Erythroblast (primary cell): Measurements from ENCODE around the gene MAPRE3.
"Not testable (repeated sequence)": the region's sequence is repeated elsewhere in the genome, so short reads cannot be mapped to it uniquely, and the experiment has no call there.

Experiments used
- DNase-seq, 2 experiments: peaks; one replicate each; lab custom pipeline; 2025; lab: John Stamatoyannopoulos, UW
- GATA1 ChIP-seq: IDR thresholded peaks from 2 replicates; pipeline ENCODE4 v1.6.1; 2011; ENCODE audit warnings: low read depth, mild to moderate bottlenecking, control low read depth, low read length, moderate library complexity
- POLR2A ChIP-seq: IDR thresholded peaks from 2 replicates; pipeline ENCODE4 v1.6.1; 2011; ENCODE audit warnings: mild to moderate bottlenecking, low read length

MAPRE3 gene

DNA sequence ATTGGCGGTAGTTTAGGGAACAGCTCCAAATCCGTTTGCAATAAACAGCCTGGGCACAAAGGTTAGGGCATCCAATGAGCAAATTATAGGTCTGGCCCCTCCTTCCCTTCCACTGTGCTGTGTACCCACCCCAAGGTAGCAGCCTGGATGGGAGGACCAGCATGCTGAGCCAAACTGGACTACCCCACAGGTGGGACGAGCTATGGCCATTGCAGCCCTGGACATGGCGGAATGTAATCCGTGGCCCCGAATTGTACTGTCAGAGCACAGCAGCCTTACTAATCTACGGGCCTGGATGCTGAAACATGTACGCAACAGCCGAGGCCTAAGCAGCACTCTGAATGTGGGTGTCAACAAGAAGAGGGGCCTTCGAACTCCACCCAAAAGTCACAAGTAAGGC lies 87.8 kb downstream of the MAPRE3 start:
- TF ChIP-seq GATA1: no peak
- TF ChIP-seq POLR2A: no peak
- peak; percentile 20 to 65 for DNase-seq

DNA sequence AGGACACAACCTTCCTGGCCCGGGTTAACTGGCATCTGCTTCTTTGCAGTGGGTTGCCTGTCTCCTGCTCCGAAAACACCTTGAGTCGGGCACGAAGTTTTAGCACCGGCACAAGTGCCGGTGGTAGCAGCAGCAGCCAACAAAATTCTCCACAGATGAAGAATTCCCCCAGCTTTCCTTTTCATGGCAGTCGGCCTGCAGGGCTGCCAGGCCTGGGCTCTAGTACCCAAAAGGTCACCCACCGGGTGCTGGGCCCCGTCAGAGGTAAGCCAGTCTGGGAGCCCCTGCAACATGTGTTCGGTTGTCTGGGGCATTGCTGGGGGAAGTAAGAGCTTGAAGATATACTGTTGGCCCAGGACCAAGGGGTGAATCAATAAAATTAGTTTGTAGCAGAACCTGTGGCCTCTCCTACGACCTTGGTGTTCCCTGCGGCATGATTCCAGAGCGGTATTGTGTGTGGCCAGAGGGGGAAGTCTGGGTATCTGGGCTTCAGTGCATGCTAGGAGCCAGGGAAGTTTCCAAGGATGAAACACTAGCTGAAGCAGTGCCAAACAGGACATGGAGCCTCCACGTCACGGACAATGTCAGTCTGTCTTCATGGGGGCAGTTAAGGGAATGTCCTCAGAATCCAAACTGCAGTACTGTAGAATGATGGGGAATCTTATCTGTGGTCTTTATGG lies 88.8 kb downstream of the MAPRE3 start:
- TF ChIP-seq POLR2A (peak; percentile 15), GATA1 (no peak)
- no peak for DNase-seq

DNA sequence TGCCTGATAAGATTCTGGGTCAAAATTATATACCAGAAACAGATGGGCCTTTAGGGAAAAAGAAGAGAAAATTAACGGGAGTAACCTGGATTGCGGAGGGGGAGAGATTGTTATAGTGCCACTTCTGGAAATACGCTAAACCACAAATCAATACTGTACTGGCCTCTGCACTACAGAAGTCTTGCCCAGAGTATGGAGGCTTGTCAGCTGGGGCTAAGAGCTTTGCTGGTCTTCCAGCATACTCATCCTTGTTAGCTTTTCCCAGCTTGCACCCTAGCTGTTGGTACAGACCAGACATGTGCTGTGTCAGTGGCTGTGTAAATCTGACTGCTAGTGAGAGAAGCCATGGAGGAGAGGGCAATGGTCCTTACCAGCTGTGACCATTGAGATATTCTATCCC lies 89.9 kb downstream of the MAPRE3 start:
- no peak for DNase-seq

DNA sequence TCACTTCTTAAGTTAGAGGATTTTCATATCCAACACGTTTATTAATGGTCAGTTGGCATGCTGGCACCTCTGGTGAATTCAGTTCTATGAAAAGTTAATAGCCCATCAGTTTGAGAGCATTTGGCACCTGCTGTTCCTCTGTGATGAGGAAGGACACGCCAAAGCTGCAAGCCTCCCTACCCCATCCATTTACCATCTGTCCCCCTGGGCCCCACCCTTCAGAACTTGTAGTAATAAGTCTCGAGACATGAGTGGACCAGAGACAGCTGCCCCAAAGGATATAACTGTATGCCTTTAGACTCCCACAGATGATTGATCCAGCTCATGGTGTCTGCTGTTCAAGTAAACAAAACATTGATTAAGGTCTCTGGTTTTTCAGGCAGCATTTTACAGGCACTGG lies 94.7 kb downstream of the MAPRE3 start:
- TF ChIP-seq GATA1 (no peak), POLR2A (no peak)

More for the DNA sequence above, 89.9 kb downstream of the MAPRE3 start:
- TF ChIP-seq POLR2A (no peak), GATA1 (no peak)

DNA sequence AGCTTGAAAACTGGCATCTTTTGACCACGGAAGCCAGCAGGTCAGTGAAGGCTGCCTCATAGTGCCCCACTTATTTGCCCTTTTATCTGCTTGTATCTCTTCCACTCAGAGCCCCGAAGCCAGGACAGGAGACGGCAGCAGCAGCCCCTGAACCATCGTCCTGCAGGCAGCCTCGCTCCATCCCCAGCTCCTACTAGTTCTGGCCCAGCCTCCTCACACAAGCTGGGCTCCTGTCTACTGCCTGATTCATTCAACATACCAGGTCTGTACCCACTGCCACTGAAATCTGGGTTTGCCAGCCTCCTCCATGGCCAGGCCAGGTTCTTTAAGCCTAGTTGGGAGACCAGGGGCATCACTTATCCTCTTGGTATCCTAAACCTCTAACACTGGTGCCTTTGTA lies 96.9 kb downstream of the MAPRE3 start:
- TF ChIP-seq GATA1 (no peak), POLR2A (no peak)
- no peak for DNase-seq

More for the DNA sequence above, 94.7 kb downstream of the MAPRE3 start:
- no peak for DNase-seq

DNA sequence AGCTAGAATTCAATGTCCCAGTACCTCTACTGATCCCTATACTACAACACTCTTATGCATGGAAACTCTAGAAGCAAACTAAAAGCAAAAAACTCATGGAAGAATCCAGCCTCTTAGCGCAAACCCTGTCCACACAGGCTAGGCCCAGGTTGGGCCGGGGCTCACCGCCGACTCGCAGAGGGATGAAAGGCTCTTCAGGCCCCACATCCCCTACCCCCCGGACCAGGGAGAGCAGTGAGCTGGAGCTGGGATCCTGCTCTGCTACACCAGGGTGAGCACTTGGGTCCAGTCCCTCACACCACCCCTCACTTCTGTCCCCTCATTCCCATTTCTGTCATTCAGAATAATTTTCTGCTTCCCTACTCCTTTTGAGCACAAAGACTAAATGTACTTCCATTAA lies 99.0 kb downstream of the MAPRE3 start:
- no peak for DNase-seq
- TF ChIP-seq POLR2A (no peak), GATA1 (no peak)

DNA sequence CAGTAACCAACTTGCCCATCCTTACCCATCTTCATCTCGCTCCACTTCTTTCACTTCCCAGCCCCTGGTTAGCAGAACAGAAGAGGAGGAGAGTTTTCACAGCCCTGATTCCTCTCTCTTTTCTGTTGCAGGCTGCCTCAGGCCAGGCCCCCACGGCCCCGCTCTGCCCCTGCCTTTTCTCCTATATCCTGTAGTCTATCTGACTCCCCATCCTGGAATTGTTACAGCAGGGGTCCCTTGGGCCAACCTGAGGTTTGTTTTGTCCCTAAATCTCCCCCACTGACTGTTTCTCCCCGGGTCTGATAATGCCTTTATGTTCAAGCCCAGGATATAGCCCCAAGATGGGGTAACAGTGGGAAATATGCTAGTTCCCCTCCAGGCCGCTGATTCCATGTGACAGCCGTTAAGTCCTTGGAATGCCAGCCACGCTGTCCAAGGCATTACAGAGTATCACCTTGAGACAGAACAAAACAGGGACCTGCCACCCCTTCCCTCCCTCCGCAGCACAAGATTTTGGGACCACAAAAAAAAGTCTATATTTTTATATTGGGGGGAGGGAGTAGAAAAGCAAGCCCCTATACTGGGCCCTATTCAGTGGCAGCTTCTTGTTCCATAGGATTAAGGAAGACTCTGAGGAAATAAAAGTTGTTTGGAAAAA lies 99.7 kb downstream of the MAPRE3 start:
- no peak for DNase-seq
- TF ChIP-seq POLR2A (no peak), GATA1 (no peak)

DNA sequence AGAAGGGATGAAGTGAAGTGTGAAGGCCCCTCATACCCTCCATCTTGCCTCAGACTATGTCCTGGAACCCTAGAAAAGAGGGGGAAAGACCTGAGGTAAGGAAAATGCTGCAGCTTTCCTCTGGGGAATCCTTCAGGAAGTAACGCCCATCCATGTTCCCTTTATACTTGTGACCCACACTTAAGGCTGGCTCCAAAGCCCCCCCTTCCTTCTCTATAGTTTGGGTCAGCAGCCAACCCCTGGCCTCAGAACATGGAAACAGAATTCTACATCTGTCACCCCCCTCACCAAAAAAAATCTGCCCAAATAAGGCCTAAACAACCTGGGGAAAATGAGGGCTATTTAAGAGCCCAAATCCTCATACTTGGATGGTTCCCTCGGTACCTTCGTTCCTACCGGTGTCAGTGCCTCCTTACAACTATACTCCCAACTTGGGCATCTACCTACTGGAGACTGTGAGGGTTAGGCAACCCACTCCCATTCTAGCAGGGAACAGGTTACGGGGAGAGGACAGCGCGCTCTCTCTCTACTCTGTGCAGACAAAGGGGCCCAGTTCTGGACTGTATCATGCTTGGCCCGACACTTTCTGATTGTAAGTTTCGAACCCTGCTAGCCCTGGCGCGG lies 100.3 kb downstream of the MAPRE3 start:
- DNase-seq: no peak
- TF ChIP-seq POLR2A: no peak
- no peak for TF ChIP-seq GATA1

DNA sequence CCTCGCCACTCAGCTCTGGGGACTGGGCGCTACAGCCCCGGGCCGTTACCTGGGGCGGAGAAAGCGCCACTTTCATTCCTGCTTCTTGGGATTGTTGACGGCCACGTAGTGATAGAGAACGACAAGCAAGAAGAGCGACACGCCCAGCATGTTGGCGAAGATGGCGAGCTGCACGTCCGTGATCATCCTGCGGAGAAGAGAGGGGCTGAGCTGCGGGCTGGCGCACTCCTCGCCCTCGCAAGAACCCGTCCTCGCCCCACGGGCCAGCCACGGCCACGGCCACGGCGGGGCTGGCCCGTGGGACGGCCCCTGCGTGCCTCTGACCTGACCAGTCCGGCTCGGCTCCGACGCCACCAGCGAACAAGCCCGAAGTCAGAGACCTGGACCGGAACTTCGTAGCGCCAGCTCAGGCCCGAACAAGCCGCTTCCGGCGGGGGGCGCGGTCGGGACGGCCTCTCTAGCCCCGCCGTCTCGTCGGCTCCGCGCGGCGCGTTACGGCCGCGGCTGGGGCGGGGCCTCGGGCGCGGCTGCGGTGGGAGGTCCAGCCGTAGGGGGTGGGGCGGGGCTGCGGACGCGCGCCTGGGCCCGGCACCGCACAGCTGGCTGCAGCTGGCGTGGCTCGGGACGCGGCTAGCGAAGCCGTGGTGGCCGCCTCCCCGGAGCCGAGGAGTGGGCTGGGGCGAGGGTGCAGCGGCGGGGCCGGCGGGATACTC lies 101.0 kb downstream of the MAPRE3 start, which contains the start of gene OST4:
OST4 (minus strand) TSS at position 378 of the 713 bp plus-strand sequence.
- DNase-seq: peak; percentile 94 to 97
- peak; percentile 95 for TF ChIP-seq POLR2A
- no peak for TF ChIP-seq GATA1

DNA sequence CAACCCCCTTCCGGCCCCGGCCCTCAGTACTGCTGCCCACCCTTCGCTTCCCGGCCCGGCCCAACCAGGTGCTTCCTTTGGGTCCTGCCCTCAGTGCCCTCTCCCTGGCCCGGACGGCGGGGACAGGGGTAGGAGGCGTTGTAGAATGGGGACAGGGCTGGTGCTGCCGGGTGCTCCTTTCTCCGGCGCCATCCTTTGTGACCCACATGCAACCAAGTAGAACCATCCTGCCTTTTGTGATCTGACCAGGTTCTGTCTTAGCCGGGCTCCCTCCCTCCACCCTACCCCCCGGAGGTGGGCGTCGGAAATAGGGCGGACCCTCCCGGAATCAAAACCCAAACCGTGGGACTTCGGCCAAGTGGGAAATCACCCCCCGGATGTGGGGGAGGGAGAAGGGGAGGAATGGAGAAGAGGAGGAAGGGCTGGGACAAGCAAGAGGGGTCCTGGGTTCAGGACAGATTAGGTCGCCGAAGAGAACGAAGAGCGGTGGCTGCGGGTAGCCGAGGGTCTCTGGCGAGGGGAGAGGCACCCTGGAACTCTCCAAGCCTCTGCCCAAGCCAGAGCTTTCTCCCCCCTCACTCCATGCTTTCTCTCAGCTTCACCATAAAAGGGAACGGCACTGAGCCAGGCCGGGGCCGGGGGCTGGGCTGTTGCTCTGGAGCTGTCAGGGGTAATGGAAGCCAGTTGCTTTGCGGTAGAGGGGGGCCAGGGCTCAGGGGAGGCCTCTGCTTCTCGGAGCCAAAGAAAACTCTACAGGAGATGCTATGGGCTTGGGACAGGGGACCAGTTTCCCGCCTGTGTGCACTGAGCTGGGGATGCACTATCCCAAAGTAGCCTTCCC lies 101.8 kb downstream of the MAPRE3 start:
- DNase-seq: no peak
- TF ChIP-seq GATA1 (no peak), POLR2A (no peak)

DNA sequence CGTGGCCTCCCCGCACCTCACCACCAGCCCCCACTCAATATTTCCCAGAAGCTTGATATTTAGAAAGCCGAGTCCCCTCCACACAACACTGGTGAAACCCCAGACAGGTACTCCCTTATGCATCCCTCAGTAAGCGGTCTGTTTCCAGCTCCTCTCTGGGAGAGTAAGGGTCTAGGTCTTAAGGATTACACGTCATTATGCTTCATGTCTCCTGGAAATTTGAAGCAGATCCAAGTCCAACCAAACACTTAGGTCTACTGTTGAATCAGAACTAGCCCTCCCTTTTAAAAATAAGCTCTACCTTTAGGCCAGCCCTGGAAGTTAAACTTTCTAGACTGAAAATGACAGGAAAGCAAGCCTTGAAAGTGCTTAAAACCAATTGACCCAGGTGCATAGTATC lies 102.5 kb downstream of the MAPRE3 start:
- no peak for DNase-seq
- no peak for TF ChIP-seq GATA1
- TF ChIP-seq POLR2A: no peak

DNA sequence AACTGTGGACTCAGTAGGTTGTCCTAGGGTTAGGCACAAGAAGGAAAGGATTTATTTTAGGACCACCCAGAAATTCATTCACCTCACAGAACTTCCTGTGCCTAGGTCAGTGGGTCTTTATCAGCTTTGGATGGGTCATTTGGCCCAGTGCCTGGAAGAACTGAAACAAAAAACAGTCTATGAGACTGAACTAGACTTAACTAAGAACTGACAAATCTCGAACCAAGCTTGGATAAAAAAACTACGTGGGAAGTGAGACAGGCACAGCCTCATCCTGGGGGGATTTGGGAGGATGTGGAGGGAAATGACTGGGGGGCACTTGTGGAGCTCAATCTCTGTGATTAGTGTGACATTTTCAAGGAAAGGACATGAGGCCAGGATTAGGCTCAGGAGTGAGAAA lies 103.3 kb downstream of the MAPRE3 start:
- peak in 1 of 2 experiments; percentile 30 for DNase-seq
- no peak for TF ChIP-seq GATA1
- no peak for TF ChIP-seq POLR2A

DNA sequence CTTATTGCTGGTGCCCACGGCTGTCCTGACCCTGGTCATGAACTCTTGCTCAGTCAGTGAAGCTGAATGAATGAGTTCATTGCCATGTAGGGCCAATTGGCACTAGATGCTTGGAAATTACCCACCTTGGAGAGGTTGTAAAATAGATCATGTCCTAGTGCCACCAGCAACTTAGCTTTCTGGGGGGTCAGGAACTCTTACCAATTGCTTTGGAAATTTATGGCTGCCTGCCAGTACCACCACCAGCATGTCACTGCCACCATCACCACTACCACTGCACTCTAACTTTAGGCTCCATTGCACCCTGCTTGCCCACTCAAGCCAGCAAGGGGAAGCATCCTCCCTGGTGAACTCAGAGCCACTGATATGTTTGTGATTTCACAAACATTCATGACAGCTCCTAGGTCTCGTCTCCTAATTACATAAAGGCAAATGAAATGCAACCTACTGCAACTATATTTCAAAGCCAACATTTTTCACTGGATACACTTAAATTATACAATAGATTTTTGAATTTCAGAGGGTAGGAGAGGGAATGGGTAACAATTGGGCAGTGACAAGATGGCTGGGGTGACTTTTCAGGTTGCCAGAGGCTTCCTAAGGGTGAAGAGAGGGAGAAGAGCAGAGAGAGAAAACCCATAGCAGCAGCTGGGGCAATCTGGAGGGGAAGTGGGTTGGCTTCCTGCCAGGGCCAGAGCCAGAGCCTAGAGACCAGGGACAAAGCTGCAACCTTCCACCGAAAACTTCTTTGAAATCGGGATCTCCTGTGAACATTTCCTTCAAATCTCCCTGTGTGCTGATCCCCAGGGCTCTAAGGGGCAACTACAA lies 104.5 kb downstream of the MAPRE3 start:
- TF ChIP-seq POLR2A (no peak), GATA1 (no peak)
- DNase-seq: no peak

DNA sequence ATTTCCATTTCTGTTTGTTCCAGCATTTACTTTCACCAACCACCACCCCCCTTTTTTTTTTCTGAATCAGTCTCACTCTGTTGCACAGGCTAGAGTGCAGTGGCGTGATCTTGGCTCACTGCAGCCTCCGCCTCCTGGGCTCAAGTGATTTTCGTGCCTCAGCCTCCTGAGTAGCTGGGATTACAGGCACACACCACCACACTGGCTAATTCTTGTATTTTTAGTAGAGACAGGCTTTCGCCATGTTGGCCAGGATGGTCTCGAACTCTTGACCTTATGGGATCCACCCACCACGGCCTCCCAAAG lies 105.1 kb downstream of the MAPRE3 start:
- DNase-seq: not testable (repeated sequence)
